MM.1S (cell line): ENCODE data around the gene USP17L18.
"Not testable (repeated sequence)": the region's sequence is repeated elsewhere in the genome, so short reads cannot be mapped to it uniquely, and the experiment has no call there.

Source experiments
- CTCF ChIP-seq: fragments of 300-600 bp; sonication (generic); IDR thresholded peaks from 2 replicates; pipeline ENCODE4 v1.5.1; 2016; ENCODE audit warnings: antibody characterized with exemption, low read length, mixed read lengths
- EZH2 ChIP-seq: fragments of 300-600 bp; sonication (generic); optimal IDR thresholded peaks from 2 replicates; pipeline ENCODE3; 2017; ENCODE audit warnings: low read depth, mild to moderate bottlenecking, antibody characterized with exemption, low read length, mixed read lengths
- EZH2phosphoT487 ChIP-seq: fragments of 300-600 bp; sonication (generic); IDR thresholded peaks from 2 replicates; pipeline ENCODE4 v1.6.1; 2018; ENCODE audit warnings: antibody characterized with exemption, low read length

GRCh38 chr4:9253078-9253477 lies 4.6 kb downstream of the USP17L18 start, which contains the start of gene USP17L19:
- TF ChIP-seq CTCF, EZH2phosphoT487, EZH2: not testable (repeated sequence)
